GM23338 (cell line): ENCODE measurements around the gene ANTXR2. TPM values are rescaled to one million over a fixed set of nuclear protein-coding genes. Genes with fewer than 3 reads are reported as not detected.

Experiments used
- ATAC-seq: fragments of 200-7000 bp; cut with Tn5 transposase; 3 replicates; pipeline ENCODE4 v1.9.1; 2020
- DNase-seq: peaks from one replicate; pipeline ENCODE4 v3.0.0-alpha.2; 2015; ENCODE audit warnings: low spot score
- H2AFZ ChIP-seq: fragments of 200-600 bp; sonication (generic); 2 replicates; pipeline ENCODE4 v1.8.0; 2016; ENCODE audit warnings: antibody characterized with exemption, mild to moderate bottlenecking, moderate library complexity
- H3F3A ChIP-seq: fragments of 200-600 bp; sonication (generic); replicated peaks from 2 replicates; pipeline ENCODE4 v1.8.0; 2017; ENCODE audit warnings: antibody characterized with exemption, mixed run types, low read depth
- H3K27ac ChIP-seq: fragments of 200-600 bp; sonication (generic); 2 replicates; pipeline ENCODE4 v1.6.1; 2016; ENCODE audit warnings: low read depth
- H3K27me3 ChIP-seq: fragments of 200-600 bp; sonication (generic); 2 replicates; pipeline ENCODE4 v1.8.0; 2016; ENCODE audit warnings: mild to moderate bottlenecking, mixed run types, moderate library complexity; ENCODE audit not compliant: insufficient read depth
- H3K36me3 ChIP-seq: fragments of 200-600 bp; sonication (generic); 2 replicates; pipeline ENCODE4 v1.8.0; 2016; ENCODE audit warnings: mild to moderate bottlenecking; ENCODE audit not compliant: insufficient read depth
- H3K4me1 ChIP-seq: fragments of 200-600 bp; sonication (generic); 2 replicates; pipeline ENCODE4 v1.8.0; 2016; ENCODE audit warnings: mild to moderate bottlenecking, moderate library complexity; ENCODE audit not compliant: insufficient read depth
- H3K4me2 ChIP-seq: fragments of 200-600 bp; sonication (generic); 2 replicates; pipeline ENCODE4 v1.7.1; 2017; ENCODE audit warnings: mixed run types
- H3K4me3 ChIP-seq: fragments of 200-600 bp; sonication (generic); 2 replicates; pipeline ENCODE4 v1.6.1; 2016; ENCODE audit warnings: mixed run types
- H3K79me2 ChIP-seq: fragments of 200-600 bp; sonication (generic); replicated peaks from 2 replicates; pipeline ENCODE4 v1.8.0; 2017; ENCODE audit warnings: mild to moderate bottlenecking; ENCODE audit not compliant: insufficient read depth
- H3K9me2 ChIP-seq: fragments of 200-600 bp; sonication (generic); 2 replicates; pipeline ENCODE4 v1.8.0; 2017; ENCODE audit not compliant: insufficient read depth
- H4K20me1 ChIP-seq: fragments of 200-600 bp; sonication (generic); replicated peaks from 2 replicates; pipeline ENCODE4 v1.8.0; 2017; ENCODE audit warnings: mild to moderate bottlenecking; ENCODE audit not compliant: insufficient read depth
- H3K27ac Mint-ChIP-seq: 2 replicates; pipeline ENCODE4 v1.8.0; 2020; ENCODE audit warnings: inconsistent platforms, mild to moderate bottlenecking, moderate library complexity, mixed read lengths
- H3K27me3 Mint-ChIP-seq: 3 replicates; pipeline ENCODE4 v1.8.0; 2022; ENCODE audit warnings: low read depth, mild to moderate bottlenecking, moderate library complexity, mixed read lengths, inconsistent platforms; ENCODE audit not compliant: insufficient read depth, poor library complexity
- H3K36me3 Mint-ChIP-seq: 3 replicates; pipeline ENCODE4 v1.8.0; 2021; ENCODE audit warnings: low read depth, mild to moderate bottlenecking, inconsistent platforms, moderate library complexity, mixed read lengths
- H3K4me1 Mint-ChIP-seq: 3 replicates; pipeline ENCODE4 v1.8.0; 2020; ENCODE audit warnings: mild to moderate bottlenecking, inconsistent platforms, mixed read lengths
- H3K4me3 Mint-ChIP-seq: 3 replicates; pipeline ENCODE4 v1.8.0; 2021; ENCODE audit warnings: moderate library complexity, mild to moderate bottlenecking, inconsistent platforms, mixed read lengths
- H3K9me3 Mint-ChIP-seq: 3 replicates; pipeline ENCODE4 v1.8.0; 2020; ENCODE audit warnings: moderate library complexity, mild to moderate bottlenecking, inconsistent platforms, mixed read lengths
- CREB1 ChIP-seq: fragments of 250-450 bp; sonication (Bioruptor Pico); IDR thresholded peaks from 2 replicates; pipeline ENCODE4 v1.5.0; 2020; ENCODE audit warnings: low read depth, mild to moderate bottlenecking, moderate library complexity
- EZH2 ChIP-seq: fragments of 200-600 bp; sonication (generic); IDR thresholded peaks from one replicate; pipeline ENCODE4 v1.8.0; 2017; ENCODE audit warnings: antibody characterized with exemption, mild to moderate bottlenecking, low read depth; ENCODE audit not compliant: unreplicated experiment
- EZH2phosphoT487 ChIP-seq: fragments of 200-600 bp; sonication (generic); IDR thresholded peaks from one replicate; pipeline ENCODE4 v1.8.1; 2018; ENCODE audit warnings: antibody characterized with exemption; ENCODE audit not compliant: unreplicated experiment
- JUNB ChIP-seq: IDR thresholded peaks from one replicate; pipeline ENCODE4 v1.6.1; 2016; ENCODE audit warnings: antibody characterized with exemption; ENCODE audit not compliant: unreplicated experiment
- NANOG ChIP-seq: IDR thresholded peaks from 2 replicates; pipeline ENCODE4 v1.6.1; 2016; ENCODE audit warnings: antibody characterized with exemption, borderline replicate concordance
- POLR2AphosphoS5 ChIP-seq: IDR thresholded peaks from 2 replicates; pipeline ENCODE4 v1.6.1; 2016; ENCODE audit warnings: antibody characterized with exemption, low read depth
- ZNF114 ChIP-seq: fragments of 250-450 bp; sonication (Bioruptor Pico); IDR thresholded peaks from 2 replicates; pipeline ENCODE4 v1.5.0; 2020; ENCODE audit warnings: mild to moderate bottlenecking, moderate library complexity
- ZNF331 ChIP-seq: fragments of 250-450 bp; sonication (Bioruptor Pico); IDR thresholded peaks from 2 replicates; pipeline ENCODE4 v1.5.0; 2020; ENCODE audit warnings: low read depth, mild to moderate bottlenecking, moderate library complexity
- ZNF462 ChIP-seq: fragments of 250-450 bp; sonication (Bioruptor Pico); IDR thresholded peaks from 2 replicates; pipeline ENCODE4 v1.5.0; 2020; ENCODE audit warnings: mild to moderate bottlenecking, moderate library complexity
- polyA plus RNA-seq: library from polyadenylated mRNA; unstranded; fragments of >200 nt; fragmentation: Nextera tagmentation; extraction: Ambion mirVana; gene quantifications from 2 replicates; pipeline ENCODE4 v1.2.1, GENCODE V29; 2016
- total RNA-seq: library from RNA; depleted of rRNA; stranded (reverse); fragments of >200 nt; shearing (Covaris generic); gene quantifications from 2 replicates; pipeline ENCODE4 v1.2.3, GENCODE V29; 2014
- TF ChIP-seq, protein P1 (sequence below), 2 experiments: fragments of 200-600 bp in 1 of 2; sonication (generic) in 1 of 2; conservative IDR thresholded peaks; 2 replicates each; pipeline versions ENCODE4 v1.5.1 to v1.6.1; 2016 to 2017; ENCODE audit warnings: antibody characterized with exemption in 2 of 2, low read depth in 2 of 2, mild to moderate bottlenecking in 2 of 2, moderate library complexity in 1 of 2

The ANTXR2 gene
- total and polyA plus RNA-seq, 2 experiments from 2014 or later = 2.0 to 5.3 TPM

GRCh38 chr4:79982601-79983322 is 90.3 kb downstream of the ANTXR2 start (continued):
- no peak for TF ChIP-seq ZNF462 (CRISPR knock-in tag)

GRCh38 chr4:79980448-79980847 is 92.6 kb downstream of the ANTXR2 start:
- no peak overlapping the region for H3K4me3 ChIP-seq
- no peaks in the 10 kb centered on the region for H3K9me2 ChIP-seq
- Mint-ChIP-seq H3K4me1 (0 out of 3 replicates have a peak, but pooled peaks cover 3% of the 10 kb centered on the region), H3K27ac (no peak overlapping the region), H3K9me3 (no peaks in the 10 kb centered on the region), H3K27me3 (no peaks in the 10 kb centered on the region), H3K36me3 (no peaks in the 10 kb centered on the region), H3K4me3 (no peak overlapping the region)
- no peak for DNase-seq
- H3K79me2 ChIP-seq = no peaks in the 10 kb centered on the region
- H4K20me1 ChIP-seq = no peaks in the 10 kb centered on the region
- H3K27ac ChIP-seq = no peak overlapping the region
- H3K27me3 ChIP-seq = no peaks in the 10 kb centered on the region
- no peaks in the 10 kb centered on the region for H3F3A ChIP-seq
- no peak overlapping the region for H2AFZ ChIP-seq
- H3K4me2 ChIP-seq = no peak overlapping the region
- no peaks in the 10 kb centered on the region for H3K36me3 ChIP-seq
- ATAC-seq = no peak
- H3K4me1 ChIP-seq = no peaks in the 10 kb centered on the region
- TF ChIP-seq CREB1 = no peak
- no peak for TF ChIP-seq JUNB
- TF ChIP-seq, protein P1, sequence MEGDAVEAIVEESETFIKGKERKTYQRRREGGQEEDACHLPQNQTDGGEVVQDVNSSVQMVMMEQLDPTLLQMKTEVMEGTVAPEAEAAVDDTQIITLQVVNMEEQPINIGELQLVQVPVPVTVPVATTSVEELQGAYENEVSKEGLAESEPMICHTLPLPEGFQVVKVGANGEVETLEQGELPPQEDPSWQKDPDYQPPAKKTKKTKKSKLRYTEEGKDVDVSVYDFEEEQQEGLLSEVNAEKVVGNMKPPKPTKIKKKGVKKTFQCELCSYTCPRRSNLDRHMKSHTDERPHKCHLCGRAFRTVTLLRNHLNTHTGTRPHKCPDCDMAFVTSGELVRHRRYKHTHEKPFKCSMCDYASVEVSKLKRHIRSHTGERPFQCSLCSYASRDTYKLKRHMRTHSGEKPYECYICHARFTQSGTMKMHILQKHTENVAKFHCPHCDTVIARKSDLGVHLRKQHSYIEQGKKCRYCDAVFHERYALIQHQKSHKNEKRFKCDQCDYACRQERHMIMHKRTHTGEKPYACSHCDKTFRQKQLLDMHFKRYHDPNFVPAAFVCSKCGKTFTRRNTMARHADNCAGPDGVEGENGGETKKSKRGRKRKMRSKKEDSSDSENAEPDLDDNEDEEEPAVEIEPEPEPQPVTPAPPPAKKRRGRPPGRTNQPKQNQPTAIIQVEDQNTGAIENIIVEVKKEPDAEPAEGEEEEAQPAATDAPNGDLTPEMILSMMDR (conservative IDR thresholded peaks at IDR 0.05; ENCODE audit: low read depth in 2 of 2) = no peak
- TF ChIP-seq EZH2phosphoT487 = no peak
- no peak for TF ChIP-seq POLR2AphosphoS5
- TF ChIP-seq ZNF114 (CRISPR knock-in tag) = no peak
- TF ChIP-seq NANOG = no peak
- TF ChIP-seq EZH2 = no peak
- TF ChIP-seq ZNF331 = no peak
